GM19455 (cell line): ENCODE results near the gene FBRSL1.
"Not testable (repeated sequence)": the region's sequence is repeated elsewhere in the genome, so short reads cannot be mapped to it uniquely, and the experiment has no call there.

Experiments
- ATAC-seq: cut with Tn5 transposase; IDR thresholded peaks from one replicate; pipeline ENCODE4 v1.9.1; 2021; ENCODE audit not compliant: unreplicated experiment

Gene FBRSL1

GRCh38 chr12:132522592-132523380 lies 32.8 kb downstream of the FBRSL1 start:
- no peak for ATAC-seq

GRCh38 chr12:132523576-132524331 lies 33.8 kb downstream of the FBRSL1 start:
- peak; percentile 56 for ATAC-seq

- ATAC-seq: no peak
Measured at GRCh38 chr12:132524405-132524804, 34.5 kb downstream of the FBRSL1 start.

DNA sequence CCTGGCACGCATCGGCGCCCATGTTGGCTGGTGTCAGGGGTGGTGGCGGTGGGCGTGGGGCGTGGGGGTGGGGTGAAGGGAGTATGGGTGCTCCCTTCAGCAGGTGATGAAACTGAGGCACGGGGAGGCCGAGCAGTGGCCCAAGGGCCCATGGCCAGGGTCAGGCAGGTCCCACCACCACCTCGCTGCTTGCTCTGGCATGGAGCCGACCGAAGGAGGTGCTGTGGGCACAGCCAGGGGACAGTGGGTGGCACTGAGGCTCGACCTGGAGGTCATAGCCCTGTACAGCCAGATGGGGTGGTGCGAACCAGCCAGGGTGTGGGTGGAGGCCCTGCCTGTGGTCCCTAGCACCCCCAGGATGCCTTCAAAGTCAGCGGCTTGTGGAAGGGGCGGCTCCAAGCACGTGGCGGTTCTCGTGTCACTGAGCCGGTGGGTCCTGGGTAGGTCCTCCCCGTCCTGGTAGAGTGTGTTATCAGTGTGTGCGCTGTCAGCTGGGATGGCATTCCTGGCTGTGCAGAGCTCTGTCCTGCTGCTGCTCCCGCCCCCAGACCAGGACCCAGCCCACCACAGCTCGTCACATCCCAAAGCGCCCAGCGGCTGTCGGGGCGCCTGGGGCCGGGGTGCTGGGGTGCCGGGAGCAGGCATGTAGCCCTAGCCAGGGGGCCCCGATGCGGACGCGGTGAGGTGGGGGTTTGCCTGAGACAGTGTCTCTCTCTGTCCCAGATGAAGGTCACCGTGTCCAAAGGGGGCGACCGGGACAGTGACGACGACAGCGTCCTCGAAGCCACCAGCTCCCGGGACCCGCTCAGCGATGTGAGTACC lies 35.3 kb downstream of the FBRSL1 start:
- ATAC-seq: no peak

DNA sequence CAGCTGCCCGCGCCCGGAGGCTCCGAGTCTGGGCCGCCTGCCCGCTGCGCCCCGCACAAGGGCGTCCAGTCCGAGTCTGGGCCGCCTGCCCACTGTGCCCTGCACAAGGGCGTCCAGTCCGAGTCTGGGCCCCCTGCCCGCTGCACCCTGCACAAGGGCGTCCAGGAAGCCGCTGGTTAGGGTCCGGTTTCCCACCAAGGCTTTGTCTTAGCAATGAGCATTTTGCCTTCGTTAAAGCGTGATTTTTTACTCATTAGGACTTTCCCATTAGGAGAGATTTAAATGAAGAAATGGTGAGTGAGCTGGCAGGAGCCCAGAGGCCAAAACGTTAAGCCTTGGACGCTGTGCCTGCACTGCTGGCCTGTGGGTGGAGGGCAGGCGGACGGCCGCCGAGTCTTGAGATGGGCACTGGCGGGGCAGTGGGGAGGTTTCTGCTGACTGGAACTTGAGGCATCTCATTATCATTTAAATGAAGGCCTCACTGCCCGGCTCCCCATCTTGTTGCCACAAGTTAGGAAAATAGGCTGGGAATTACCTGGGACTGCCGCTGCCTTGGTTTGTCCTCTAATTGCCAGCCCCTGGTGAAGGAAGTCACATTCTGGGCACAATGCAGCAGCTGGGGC lies 36.0 kb downstream of the FBRSL1 start:
- no peak for ATAC-seq

DNA sequence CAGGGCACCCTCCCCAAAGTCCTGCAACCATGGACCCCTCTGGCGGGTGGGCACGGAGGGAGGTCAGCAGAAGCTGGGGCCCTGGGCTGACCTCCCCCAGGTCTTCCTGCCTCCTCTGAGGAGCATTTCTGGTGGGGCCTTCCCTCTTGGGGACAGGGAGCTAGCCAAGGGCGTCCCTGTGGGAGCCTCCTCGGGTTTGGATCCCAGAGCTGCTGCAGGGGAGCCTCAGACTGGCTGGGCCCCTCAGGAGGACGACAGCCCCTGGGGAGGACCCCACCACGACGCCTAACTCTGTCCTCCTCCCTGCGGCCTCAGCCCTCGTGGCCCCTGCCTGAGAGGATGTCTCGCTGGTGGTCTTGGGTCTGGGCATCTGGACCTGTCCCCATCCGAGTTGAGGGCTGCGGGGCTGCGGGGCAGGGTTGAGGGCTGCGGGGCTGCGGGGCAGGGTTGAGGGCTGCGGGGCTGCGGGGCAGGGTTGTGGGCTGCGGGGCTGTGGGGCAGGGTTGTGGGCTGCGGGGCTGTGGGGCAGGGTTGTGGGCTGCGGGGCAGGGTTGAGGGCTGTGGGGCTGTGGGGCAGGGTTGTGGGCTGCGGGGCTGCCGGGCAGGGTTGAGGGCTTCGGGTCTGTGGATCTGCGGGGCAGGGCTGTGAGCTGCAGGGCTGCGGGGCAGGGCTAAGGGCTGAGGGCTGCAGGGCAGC lies 37.4 kb downstream of the FBRSL1 start:
- ATAC-seq: no peak

GRCh38 chr12:132527883-132528264 lies 37.9 kb downstream of the FBRSL1 start:
- no peak for ATAC-seq

- no peak for ATAC-seq
Measured at GRCh38 chr12:132528564-132529106, 38.7 kb downstream of the FBRSL1 start.

- ATAC-seq: no peak
Measured at GRCh38 chr12:132529156-132529839, 39.3 kb downstream of the FBRSL1 start.

- ATAC-seq: no peak
Measured at GRCh38 chr12:132529906-132530305, 40.0 kb downstream of the FBRSL1 start.

DNA sequence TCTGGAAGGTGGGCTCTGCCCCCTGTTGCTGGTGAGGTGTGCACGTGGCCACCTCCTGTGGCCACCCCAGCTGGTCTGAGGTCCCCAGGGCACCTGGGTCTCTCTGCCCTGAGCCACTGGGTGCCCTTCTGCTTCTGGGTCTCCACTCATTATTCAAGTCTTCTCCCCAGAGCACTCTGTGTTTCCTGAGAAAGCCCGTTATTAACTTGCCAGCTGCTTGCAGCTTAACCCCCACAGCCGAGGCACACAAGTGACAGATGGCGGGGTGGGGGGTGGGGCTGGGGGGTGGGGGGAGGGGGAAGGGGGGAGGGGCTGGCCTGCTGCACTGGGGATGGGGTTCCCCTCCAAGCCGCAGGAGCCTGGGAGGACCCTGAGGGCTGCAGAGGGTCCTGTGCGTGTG lies 40.5 kb downstream of the FBRSL1 start:
- ATAC-seq: no peak

DNA sequence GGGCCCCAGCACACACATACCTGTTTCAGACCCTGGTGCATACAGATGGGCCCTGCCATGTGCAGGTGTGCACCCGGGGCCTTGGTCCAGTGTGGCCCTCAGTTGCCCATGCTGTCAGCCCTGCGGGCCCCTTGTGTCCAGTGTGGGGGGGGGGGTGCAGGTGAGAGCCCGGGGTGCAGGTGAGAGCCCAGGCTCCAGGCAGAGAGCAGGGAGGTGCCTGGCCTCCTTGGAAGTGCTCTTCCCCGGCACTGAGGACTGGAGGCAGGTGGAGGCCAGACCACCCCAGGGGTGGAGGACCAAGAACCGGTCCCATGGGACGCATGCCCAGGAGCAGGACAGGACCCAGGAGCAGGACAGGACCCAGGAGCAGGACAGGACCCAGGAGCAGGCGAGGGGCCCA lies 40.9 kb downstream of the FBRSL1 start:
- no peak for ATAC-seq

DNA sequence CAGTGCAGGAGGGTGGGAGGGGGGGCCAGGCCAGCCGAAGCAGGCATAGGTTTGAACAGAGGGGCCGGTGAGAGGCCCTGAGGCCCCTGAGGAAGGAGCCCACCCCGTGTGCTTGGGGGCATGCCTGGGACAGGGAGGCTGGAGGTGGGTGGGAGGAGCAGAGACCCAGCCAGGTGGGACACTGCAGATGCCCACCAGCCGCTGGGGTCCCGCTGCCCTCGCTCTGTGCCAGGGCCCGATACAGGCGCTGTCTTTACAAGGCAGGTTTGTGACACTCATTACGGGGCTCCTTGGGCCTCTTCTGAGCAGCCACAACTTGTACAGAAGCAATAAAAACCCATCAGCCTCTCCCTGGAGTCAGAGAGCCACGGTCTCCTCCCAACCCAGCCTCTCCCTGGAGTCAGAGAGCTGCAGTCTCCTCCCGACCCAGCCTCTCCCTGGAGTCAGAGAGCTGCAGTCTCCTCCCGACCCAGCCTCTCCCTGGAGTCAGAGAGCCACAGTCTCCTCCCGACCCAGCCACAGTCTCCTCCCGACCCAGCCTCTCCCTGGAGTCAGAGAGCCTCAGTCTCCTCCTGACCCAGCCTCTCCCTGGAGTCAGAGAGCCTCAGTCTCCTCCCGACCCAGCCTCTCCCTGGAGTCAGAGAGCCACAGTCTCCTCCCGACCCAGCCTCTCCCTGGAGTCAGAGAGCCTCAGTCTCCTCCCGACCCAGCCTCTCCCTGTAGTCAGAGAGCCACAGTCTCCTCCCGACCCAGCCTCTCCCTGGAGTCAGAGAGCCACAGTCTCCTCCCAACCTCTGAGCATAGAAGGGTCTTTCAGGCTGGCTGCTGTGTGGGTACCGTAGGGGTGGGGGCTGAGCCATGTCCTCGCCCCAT lies 43.0 kb downstream of the FBRSL1 start:
- ATAC-seq: not testable (repeated sequence)

- no peak for ATAC-seq
Measured at GRCh38 chr12:132533584-132533958, 43.6 kb downstream of the FBRSL1 start.

- ATAC-seq: no peak
Measured at GRCh38 chr12:132534076-132534475, 44.1 kb downstream of the FBRSL1 start.

DNA sequence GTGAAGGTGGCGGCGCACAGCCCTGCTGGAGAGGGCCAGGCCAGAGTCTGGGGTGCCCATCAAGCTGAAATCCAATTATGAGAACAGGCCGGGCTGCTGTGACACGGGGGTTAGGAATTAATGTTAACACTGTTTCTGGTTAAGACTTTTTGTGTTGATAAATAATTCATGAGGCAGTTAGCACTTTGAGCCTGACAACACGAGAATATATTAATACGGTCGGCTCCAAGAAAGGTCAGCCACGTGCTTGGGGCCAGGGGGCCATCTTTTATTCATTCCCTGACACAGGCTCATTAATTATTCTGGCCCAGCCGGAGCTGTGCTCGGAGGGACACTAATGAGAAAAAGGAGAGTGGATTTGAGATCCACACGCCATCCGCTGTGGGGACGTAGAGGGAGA lies 45.1 kb downstream of the FBRSL1 start:
- no peak for ATAC-seq

GRCh38 chr12:132536102-132536876 lies 46.3 kb downstream of the FBRSL1 start:
- ATAC-seq: no peak

DNA sequence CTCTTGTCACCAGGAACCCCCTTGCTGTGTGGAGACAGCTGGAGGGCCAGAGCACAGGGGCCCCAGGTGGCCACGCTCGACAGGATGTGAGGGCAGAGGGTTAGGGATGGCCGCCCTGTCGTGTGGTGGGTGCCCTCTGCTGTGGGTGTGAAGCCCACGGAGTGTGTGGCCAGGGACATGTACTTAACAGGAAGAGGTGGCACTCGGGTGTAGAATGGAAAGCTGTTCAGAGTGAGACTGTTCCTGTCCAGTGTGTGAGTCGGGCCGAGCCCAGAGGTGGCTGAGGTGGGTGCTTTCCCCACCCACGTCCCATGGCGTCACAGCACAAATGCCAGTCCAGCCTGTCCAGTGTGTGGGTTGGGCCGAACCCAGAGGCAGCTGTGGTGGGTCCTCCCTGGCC lies 47.1 kb downstream of the FBRSL1 start:
- ATAC-seq: no peak
